GM12801 (cell line): ENCODE data around the gene KL.

Source experiments
- CTCF ChIP-seq: IDR thresholded peaks from one replicate; pipeline ENCODE4 v1.5.1; 2011; ENCODE audit warnings: control low read depth; ENCODE audit not compliant: insufficient read length; ENCODE audit errors: extremely low read depth

KL gene

GRCh38 chr13:32989290-32989667, 26.9 kb upstream of the KL start:
- no peak for TF ChIP-seq CTCF

GRCh38 chr13:32989942-32990341, 26.3 kb upstream of the KL start:
- no peak for TF ChIP-seq CTCF

- TF ChIP-seq CTCF, result no peak
Measured at GRCh38 chr13:32993145-32993544, 23.1 kb upstream of the KL start.

GRCh38 chr13:32997399-32997798, 18.8 kb upstream of the KL start:
- TF ChIP-seq CTCF, result no peak

GRCh38 chr13:32998966-32999365, 17.3 kb upstream of the KL start:
- no peak for TF ChIP-seq CTCF

- TF ChIP-seq CTCF, result no peak
Measured at GRCh38 chr13:33000365-33000764, 15.9 kb upstream of the KL start.

GRCh38 chr13:33003458-33004019, 12.7 kb upstream of the KL start:
- TF ChIP-seq CTCF, result no peak

- no peak for TF ChIP-seq CTCF
Measured at GRCh38 chr13:33004511-33004910, 11.7 kb upstream of the KL start.
